Measurements from ENCODE around the gene SASH1. TPM values are rescaled to one million over a fixed set of nuclear protein-coding genes. Genes with fewer than 3 reads are reported as not detected.

Gene SASH1
- total RNA-seq, 1 donor from 2014 or later: 35.8 TPM

GRCh38 chr6:148520109-148520841 lies 177.6 kb downstream of the SASH1 start:
- intact Hi-C loops (cut with DNase I): no loop called here

GRCh38 chr6:148521158-148521557 lies 178.5 kb downstream of the SASH1 start:
- ATAC-seq (ENCODE audit: poor library complexity) (peak; percentile 30), DNase-seq (no peak)
- intact Hi-C loops (cut with DNase I): no loop called here

More at GRCh38 chr6:148520109-148520841, 177.6 kb downstream of the SASH1 start:
- DNase-seq (no peak), ATAC-seq (ENCODE audit: poor library complexity) (no peak)

- no peak for DNase-seq
Observed at GRCh38 chr6:148521586-148521985, 178.9 kb downstream of the SASH1 start.

GRCh38 chr6:148523048-148523447 lies 180.4 kb downstream of the SASH1 start:
- ATAC-seq (ENCODE audit: poor library complexity) (no peak), DNase-seq (no peak)
- intact Hi-C loops (cut with DNase I): no loop called here

More at GRCh38 chr6:148521586-148521985, 178.9 kb downstream of the SASH1 start:
- intact Hi-C loops (cut with DNase I): no loop called here
- ATAC-seq (ENCODE audit: poor library complexity): no peak

GRCh38 chr6:148523551-148523950 lies 180.9 kb downstream of the SASH1 start:
- intact Hi-C loops (cut with DNase I): no loop called here
- ATAC-seq (ENCODE audit: poor library complexity) (no peak), DNase-seq (no peak)

GRCh38 chr6:148524471-148524882 lies 181.8 kb downstream of the SASH1 start:
- no peak for ATAC-seq (ENCODE audit: poor library complexity)
- intact Hi-C loops (cut with DNase I): no loop called here
- no peak for DNase-seq

- intact Hi-C loops (cut with DNase I): no loop called here
- ATAC-seq (ENCODE audit: poor library complexity): no peak
- no peak for DNase-seq
Observed at GRCh38 chr6:148524976-148525375, 182.3 kb downstream of the SASH1 start.

GRCh38 chr6:148525453-148525852 lies 182.8 kb downstream of the SASH1 start:
- ATAC-seq (ENCODE audit: poor library complexity) (no peak), DNase-seq (no peak)
- intact Hi-C loops (cut with DNase I): no loop called here

- intact Hi-C loops (cut with DNase I): no loop called here
- no peak for ATAC-seq (ENCODE audit: poor library complexity)
- no peak for DNase-seq
Observed at GRCh38 chr6:148526145-148526544, 183.5 kb downstream of the SASH1 start.

GRCh38 chr6:148528292-148528691 lies 185.7 kb downstream of the SASH1 start:
- intact Hi-C loops (cut with DNase I): no loop called here
- no peak for DNase-seq
- ATAC-seq (ENCODE audit: poor library complexity): no peak

- intact Hi-C loops (cut with DNase I): no loop called here
- DNase-seq: no peak
- ATAC-seq (ENCODE audit: poor library complexity): peak; percentile 8
Observed at GRCh38 chr6:148529010-148529409, 186.4 kb downstream of the SASH1 start.

GRCh38 chr6:148530394-148530953 lies 187.8 kb downstream of the SASH1 start:
- DNase-seq (no peak), ATAC-seq (ENCODE audit: poor library complexity) (peak; percentile 69)
- intact Hi-C loops (cut with DNase I): no loop called here

- DNase-seq (no peak), ATAC-seq (ENCODE audit: poor library complexity) (no peak)
- intact Hi-C loops (cut with DNase I): no loop called here
Observed at GRCh38 chr6:148530976-148531375, 188.3 kb downstream of the SASH1 start.

- ATAC-seq (ENCODE audit: poor library complexity) (no peak), DNase-seq (no peak)
- intact Hi-C loops (cut with DNase I): no loop called here
Observed at GRCh38 chr6:148532698-148533097, 190.1 kb downstream of the SASH1 start.

- ATAC-seq (ENCODE audit: poor library complexity) (no peak), DNase-seq (no peak)
- intact Hi-C loops (cut with DNase I): no loop called here
Observed at GRCh38 chr6:148533309-148534107, 190.9 kb downstream of the SASH1 start.

GRCh38 chr6:148534871-148535270 lies 192.2 kb downstream of the SASH1 start:
- intact Hi-C loops (cut with DNase I): no loop called here
- no peak for ATAC-seq (ENCODE audit: poor library complexity)
- no peak for DNase-seq

GRCh38 chr6:148535381-148535780 lies 192.7 kb downstream of the SASH1 start:
- ATAC-seq (ENCODE audit: poor library complexity): no peak
- DNase-seq: no peak
- intact Hi-C loops (cut with DNase I): no loop called here

GRCh38 chr6:148535976-148536375 lies 193.3 kb downstream of the SASH1 start:
- ATAC-seq (ENCODE audit: poor library complexity): no peak
- intact Hi-C loops (cut with DNase I): no loop called here
- DNase-seq: no peak

- peak; percentile 52 for ATAC-seq (ENCODE audit: poor library complexity)
- intact Hi-C loops (cut with DNase I): no loop called here
- no peak for DNase-seq
Observed at GRCh38 chr6:148538261-148539190, 195.9 kb downstream of the SASH1 start.

Data from Right ventricle myocardium superior (tissue), 1 donor.